Erythroblast (primary cell): ENCODE results near the gene LAMB3.

Experiments used
- GATA1 ChIP-seq: IDR thresholded peaks from 2 replicates; pipeline ENCODE4 v1.6.1; 2011; ENCODE audit warnings: low read depth, mild to moderate bottlenecking, control low read depth, low read length, moderate library complexity
- POLR2A ChIP-seq: IDR thresholded peaks from 2 replicates; pipeline ENCODE4 v1.6.1; 2011; ENCODE audit warnings: mild to moderate bottlenecking, low read length

DNA sequence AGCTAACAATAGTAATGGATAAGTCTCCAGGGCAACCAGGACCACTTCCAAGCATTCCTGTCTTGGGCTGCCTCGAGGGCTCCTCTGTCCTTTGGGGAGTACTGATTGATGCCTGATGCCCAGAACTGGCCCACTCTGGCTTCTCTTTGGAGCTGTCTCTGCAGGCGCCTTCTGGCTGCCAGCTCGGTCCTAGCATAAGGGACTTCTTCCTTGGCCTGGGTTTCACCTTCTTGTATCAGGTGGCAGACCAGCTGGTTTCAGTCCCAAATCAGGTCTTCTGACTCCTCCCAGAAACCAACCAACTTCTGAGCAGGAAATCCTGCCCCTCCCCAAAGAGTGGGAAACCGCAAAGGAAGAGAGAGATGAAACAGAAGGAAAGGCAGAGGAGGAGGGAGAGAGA, 33.6 kb upstream of the LAMB3 start:
- no peak for TF ChIP-seq POLR2A
- no peak for TF ChIP-seq GATA1
